Activated naive CD4-positive, alpha-beta T cell treated with anti-CD3 and anti-CD28 coated beads, Interleukin-2, amount 10 ng/mL, durations not matched to agents 7 days and 5 days (primary cell): Measurements from ENCODE around the gene ZNF783.

Source experiments
- CTCF ChIA-PET: fragments of 350-600 bp; sonication (Branson Sonifier 250); formaldehyde crosslinking; loops from one replicate; lab custom pipeline; 2021; ENCODE audit warnings: antibody characterized with exemption; lab: Charles Lee
- DNase-seq: peaks from one replicate; pipeline ENCODE4 v3.0.0-alpha.2; 2020
- H3K27ac Mint-ChIP-seq: one replicate; pipeline ENCODE4 v1.8.0; 2021; ENCODE audit warnings: mild to moderate bottlenecking, moderate library complexity, mixed read lengths
- H3K27me3 Mint-ChIP-seq: one replicate; pipeline ENCODE4 v1.8.0; 2021; ENCODE audit warnings: mild to moderate bottlenecking, mixed read lengths
- H3K36me3 Mint-ChIP-seq: one replicate; pipeline ENCODE4 v1.8.0; 2021; ENCODE audit warnings: mixed read lengths
- H3K4me1 Mint-ChIP-seq: one replicate; pipeline ENCODE4 v1.8.0; 2021; ENCODE audit warnings: mixed read lengths
- H3K4me3 Mint-ChIP-seq: one replicate; pipeline ENCODE4 v1.8.0; 2021; ENCODE audit warnings: mild to moderate bottlenecking, moderate library complexity, mixed read lengths
- H3K9me3 Mint-ChIP-seq: one replicate; pipeline ENCODE4 v1.8.0; 2021; ENCODE audit warnings: mixed read lengths

ZNF783 gene

DNA sequence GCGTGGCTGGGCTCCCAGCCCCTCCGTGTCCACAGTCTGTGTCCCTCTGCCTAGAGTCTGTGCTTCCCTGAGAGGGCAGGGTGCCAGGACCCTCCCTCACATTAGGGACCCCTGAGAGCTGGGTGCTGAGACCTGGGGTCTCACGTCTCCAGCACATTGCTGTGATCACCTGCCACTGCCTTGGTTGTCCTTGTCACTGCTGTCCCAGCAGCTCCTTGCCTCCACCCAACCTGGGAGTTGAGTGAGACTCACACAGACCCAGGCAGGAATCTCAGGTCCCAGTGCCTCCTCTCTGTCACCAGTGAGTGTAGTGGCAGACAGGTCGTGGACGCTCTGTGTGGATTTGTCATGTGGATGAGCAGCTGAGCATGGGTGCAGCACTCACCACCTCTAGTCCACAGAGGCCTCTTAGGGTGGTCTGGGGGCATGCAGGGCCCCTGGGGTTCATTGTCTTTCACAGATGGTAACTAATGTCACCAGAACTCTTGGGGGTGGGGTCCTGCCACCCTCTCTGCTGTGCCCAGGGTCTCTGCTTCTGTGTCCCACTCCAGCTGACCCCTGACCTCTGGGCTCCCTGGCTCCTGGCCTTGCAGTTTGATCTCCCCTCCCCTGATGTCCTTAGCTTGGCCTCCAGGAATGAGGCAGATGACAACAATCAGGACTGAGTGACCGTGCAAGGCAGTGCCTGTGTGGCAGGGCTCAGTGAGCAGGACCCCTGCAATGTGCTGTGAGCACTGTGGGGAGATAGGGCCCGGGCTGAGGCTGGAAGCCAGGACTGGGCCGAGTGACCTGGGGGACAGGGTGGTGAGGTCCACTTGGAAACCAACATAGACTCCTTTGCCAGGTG lies 18.9 kb downstream of the ZNF783 start:
- no peak for DNase-seq
- Mint-ChIP-seq H3K36me3 (peaks cover 33% of the 10 kb centered on the region), H3K27me3 (peaks cover 4% of the 10 kb centered on the region), H3K4me1 (peaks cover 27% of the 10 kb centered on the region), H3K9me3 (no peaks in the 10 kb centered on the region), H3K4me3 (no peak overlapping the region), H3K27ac (peak overlapping the region; percentile 14)
- CTCF ChIA-PET = no interaction called here

DNA sequence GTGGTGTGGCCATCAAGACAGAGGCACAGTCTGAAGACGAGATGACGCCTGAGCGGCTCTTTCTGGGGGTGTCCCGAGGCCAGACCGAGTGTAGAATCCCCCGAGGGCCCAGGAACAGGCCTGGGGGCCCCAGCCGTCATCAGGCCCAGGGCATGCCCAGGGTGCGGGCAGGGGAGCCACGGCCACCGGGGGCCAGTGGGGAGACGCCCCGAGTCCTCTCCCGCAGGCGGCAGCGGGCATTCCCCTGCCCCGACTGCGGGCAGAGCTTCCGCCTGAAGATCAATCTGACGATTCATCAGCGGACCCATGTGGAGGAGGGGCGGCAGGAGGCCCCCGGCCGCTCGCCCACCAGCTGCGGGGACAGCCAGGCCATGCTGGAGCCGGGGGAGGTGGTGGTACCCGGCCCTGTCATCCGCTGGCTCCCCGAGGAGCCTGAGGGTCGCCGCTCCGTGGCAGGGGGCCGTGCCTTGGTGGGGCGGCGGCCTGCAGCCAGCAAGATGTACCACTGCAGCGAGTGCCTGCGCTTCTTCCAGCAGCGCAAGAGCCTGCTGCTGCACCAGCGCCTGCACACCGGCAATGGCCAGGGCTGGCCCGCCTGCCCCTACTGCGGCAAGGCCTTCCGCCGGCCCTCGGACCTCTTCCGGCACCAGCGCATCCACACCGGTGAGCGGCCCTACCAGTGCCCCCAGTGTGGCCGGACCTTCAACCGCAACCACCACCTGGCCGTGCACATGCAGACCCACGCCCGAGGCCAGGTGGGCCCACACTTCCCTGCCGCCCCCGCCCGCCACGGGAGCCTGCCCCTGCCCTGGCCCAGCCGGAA lies 19.7 kb downstream of the ZNF783 start:
- Mint-ChIP-seq H3K9me3 (no peaks in the 10 kb centered on the region), H3K36me3 (peaks cover 28% of the 10 kb centered on the region), H3K27me3 (peaks cover 4% of the 10 kb centered on the region), H3K4me1 (peaks cover 35% of the 10 kb centered on the region), H3K4me3 (no peak overlapping the region), H3K27ac (no peak overlapping the region)
- CTCF ChIA-PET = no interaction called here
- no peak for DNase-seq

DNA sequence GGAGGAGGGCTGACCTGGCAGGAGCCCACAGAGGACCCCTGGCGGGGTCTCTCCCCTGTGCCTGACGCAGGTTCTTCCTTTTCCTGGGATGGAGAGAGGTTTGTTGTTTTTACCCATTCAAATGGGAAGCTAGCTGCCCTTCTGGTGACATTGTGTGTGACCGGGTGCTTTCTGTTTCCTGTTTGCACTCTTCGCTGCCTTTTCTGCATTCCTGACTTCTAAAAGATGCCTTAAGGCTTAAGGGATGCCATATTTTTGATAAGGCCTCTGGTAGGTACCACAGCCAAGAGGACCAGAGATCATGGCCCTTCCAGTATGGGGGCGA lies 20.3 kb downstream of the ZNF783 start:
- Mint-ChIP-seq H3K9me3 (no peaks in the 10 kb centered on the region), H3K4me1 (peaks cover 41% of the 10 kb centered on the region), H3K4me3 (no peak overlapping the region), H3K36me3 (peaks cover 27% of the 10 kb centered on the region), H3K27me3 (peaks cover 4% of the 10 kb centered on the region), H3K27ac (no peak overlapping the region)
- DNase-seq = no peak
- CTCF ChIA-PET = no interaction called here

DNA sequence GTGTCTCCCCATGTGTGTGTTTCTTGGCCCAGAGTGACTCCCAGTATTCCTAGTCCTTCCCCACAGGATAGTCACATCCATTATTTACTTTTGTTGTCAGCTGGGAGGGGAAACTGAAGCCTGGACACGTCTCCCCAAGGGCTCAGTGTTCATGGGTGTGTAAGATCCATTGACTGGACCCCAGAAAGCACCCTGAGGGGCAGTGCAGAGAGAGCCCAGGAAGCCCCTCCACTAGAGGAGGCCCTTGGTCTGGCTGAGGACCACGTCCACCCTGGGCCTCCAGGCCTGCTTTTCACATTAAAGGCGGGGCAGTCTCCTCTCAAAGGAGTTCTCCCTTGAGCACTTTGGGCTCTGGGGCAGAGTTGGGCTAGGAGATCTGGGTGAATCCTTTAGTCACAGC lies 21.3 kb downstream of the ZNF783 start:
- Mint-ChIP-seq H3K27ac (peak overlapping the region; percentile 1), H3K4me1 (peaks cover 51% of the 10 kb centered on the region), H3K27me3 (peaks cover 4% of the 10 kb centered on the region), H3K36me3 (peaks cover 19% of the 10 kb centered on the region), H3K4me3 (no peak overlapping the region), H3K9me3 (no peaks in the 10 kb centered on the region)
- CTCF ChIA-PET = interaction anchor here (2.1 kb wide), 1 partner anchor 88 kb away, joined by 5 read pairs; the partner anchor contains the start of gene ZNF282
- no peak for DNase-seq

DNA sequence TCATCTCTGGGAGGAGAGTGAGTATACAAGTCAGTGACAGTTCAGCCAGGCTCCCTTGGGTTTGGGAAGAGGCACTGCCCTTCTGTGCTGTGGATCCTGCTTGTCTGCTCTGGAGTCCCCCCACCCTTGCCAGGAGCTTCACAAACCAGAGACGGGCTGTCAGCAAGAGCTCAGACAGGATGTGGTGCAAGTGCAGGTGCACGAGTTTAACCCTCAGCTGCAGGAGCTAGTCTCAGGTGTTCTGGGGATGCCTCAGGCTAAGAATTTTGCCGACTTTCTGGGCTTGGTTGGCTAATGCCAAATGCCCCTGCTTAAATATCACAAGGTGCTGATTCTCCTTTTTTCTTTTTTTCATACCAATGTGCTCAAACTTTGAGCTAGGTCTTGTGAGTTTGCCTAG lies 22.3 kb downstream of the ZNF783 start:
- CTCF ChIA-PET = interaction anchor here (1.2 to 2.1 kb wide), 5 partner anchors 15 to 138 kb away, joined by 3 to 10 read pairs (median 5); partner anchors contain the start of genes ZNF282 and ZNF783
- DNase-seq = peak; percentile 77
- H3K27ac Mint-ChIP-seq = peak overlapping the region; percentile 90
- peaks cover 54% of the 10 kb centered on the region for H3K4me1 Mint-ChIP-seq
- H3K27me3 Mint-ChIP-seq = peaks cover 4% of the 10 kb centered on the region
- H3K4me3 Mint-ChIP-seq = peak overlapping the region; percentile 83
- H3K9me3 Mint-ChIP-seq = no peaks in the 10 kb centered on the region
- peaks cover 12% of the 10 kb centered on the region for H3K36me3 Mint-ChIP-seq

DNA sequence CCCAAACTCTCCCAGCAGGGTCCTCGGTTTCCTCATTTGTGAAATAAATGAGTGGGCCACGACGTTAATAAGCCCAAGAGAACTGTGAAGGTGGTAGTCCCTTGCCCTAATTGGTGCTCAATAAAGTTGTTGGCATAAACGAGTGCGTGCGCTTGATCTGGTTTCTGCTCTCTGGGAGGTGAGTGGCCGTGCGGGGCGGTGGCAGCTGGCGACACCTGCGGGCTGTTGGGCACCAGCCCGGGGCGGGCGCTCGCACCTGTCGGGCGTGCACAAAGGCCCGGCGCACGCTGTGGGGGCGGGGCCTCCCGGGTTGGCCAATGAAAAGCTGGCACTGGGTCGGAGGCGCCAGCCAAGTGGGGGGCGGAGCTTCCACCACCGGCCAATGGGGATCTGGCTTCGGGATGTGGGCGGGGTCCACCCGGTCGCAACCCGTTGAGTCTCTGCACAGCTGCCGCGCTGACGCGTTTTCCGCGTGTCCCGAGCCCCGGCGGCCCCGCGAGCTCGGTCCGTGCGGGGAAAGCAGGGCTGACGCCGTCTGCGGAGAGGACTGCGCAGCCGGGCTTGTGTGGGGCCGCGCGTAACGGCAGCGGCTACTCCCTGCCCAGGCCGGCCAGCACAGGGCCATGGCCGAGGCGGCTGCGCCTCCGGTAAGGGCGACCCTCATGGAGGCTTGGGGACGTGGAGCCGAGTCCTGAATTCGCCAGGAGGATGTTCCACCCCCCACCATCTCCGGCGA lies 23.0 kb downstream of the ZNF783 start:
- Mint-ChIP-seq H3K36me3 (peaks cover 11% of the 10 kb centered on the region), H3K4me3 (peak overlapping the region; percentile 83), H3K27ac (peak overlapping the region; percentile 90), H3K27me3 (peaks cover 4% of the 10 kb centered on the region), H3K9me3 (no peaks in the 10 kb centered on the region), H3K4me1 (peaks cover 54% of the 10 kb centered on the region)
- peak; percentile 99 for DNase-seq
- CTCF ChIA-PET = interaction anchor here (0.7 to 2.1 kb wide), 6 partner anchors 8 to 137 kb away, joined by 3 to 10 read pairs (median 4); partner anchors contain the start of genes ZNF282 and ZNF783

DNA sequence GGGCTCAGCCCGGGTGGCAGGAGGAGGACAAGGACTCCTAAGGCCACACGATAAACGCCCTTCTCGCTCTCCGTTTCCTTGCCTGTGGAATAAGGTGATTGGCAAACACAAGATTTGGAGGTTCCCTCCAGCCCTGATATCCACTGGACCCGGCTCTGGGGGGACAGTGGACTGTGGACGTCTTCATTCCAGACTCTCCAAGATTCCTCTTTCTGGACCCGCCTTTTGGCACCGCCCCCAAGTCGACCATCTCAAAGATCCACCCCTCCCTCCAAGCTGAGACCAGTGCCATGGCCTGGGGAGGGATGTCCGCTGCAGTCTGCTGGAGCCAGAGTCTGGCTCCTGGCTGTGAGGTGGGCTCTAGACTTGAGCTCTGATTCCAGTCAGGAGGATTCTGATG lies 23.6 kb downstream of the ZNF783 start:
- H3K27me3 Mint-ChIP-seq = peaks cover 4% of the 10 kb centered on the region
- H3K36me3 Mint-ChIP-seq = peaks cover 8% of the 10 kb centered on the region
- H3K9me3 Mint-ChIP-seq = no peaks in the 10 kb centered on the region
- CTCF ChIA-PET = interaction anchor here (0.7 to 2.1 kb wide), 4 partner anchors 7 to 91 kb away, joined by 3 to 10 read pairs (median 4); partner anchors contain the start of genes ZNF282 and ZNF783
- peaks cover 56% of the 10 kb centered on the region for H3K4me1 Mint-ChIP-seq
- peak overlapping the region; percentile 88 for H3K27ac Mint-ChIP-seq
- H3K4me3 Mint-ChIP-seq = peak overlapping the region; percentile 83
- peak; percentile 29 for DNase-seq

DNA sequence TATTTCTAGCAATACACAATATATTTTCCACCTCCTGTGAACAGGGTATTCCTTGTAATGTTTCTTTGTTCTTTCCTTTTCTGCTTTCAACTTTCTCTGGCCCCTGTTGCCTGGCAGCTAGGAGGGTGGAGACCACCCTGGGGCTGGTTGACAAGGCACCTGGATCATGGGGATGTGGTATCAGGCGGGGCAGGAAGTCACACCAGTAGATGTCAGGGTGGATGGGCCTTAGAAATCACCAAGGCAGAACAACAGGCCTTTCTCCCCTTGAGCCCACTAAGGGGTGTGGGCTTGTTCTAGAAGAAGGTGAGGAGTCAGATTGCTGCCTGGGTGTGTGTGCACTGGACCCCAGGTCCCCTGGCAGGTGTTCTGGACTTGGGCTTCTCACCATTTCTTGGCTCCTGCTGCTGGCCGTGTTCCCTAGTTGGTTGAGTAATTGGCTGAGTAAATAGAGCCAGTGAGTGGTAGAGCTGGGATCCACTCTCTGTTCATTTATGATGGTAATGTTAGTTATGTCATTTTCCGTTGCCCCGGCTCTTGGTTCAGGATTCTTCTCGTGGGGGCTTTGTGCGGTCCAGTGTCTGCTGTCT lies 24.9 kb downstream of the ZNF783 start:
- Mint-ChIP-seq H3K27ac (peak overlapping the region; percentile 88), H3K27me3 (peaks cover 4% of the 10 kb centered on the region), H3K4me3 (peak overlapping the region; percentile 62), H3K36me3 (peaks cover 8% of the 10 kb centered on the region), H3K9me3 (no peaks in the 10 kb centered on the region), H3K4me1 (peaks cover 68% of the 10 kb centered on the region)
- DNase-seq = peak; percentile 53
- CTCF ChIA-PET = no interaction called here

DNA sequence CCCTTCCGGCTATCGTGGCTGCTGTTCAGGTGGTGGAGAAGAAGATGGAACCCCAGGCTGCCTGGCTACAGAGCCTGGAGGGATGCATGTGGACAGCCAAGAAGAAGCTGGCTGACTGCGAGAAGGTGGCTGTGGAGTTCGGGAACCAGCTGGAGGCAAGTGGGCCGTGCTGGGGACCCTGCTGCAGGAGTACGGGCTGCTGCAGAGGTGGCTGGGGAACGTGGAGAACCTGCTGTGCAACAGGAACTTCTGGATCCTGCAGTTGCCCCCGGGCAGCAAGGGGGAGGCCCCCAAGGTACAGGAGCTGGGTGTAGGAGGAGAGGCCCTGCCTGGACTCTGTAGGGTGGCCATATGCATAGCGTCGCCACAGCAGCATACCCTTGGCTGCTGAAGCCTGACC lies 25.6 kb downstream of the ZNF783 start:
- no peak for DNase-seq
- Mint-ChIP-seq H3K4me1 (peaks cover 69% of the 10 kb centered on the region), H3K9me3 (no peaks in the 10 kb centered on the region), H3K4me3 (no peak overlapping the region), H3K36me3 (peaks cover 3% of the 10 kb centered on the region), H3K27ac (no peak overlapping the region), H3K27me3 (peaks cover 4% of the 10 kb centered on the region)
- CTCF ChIA-PET = no interaction called here

DNA sequence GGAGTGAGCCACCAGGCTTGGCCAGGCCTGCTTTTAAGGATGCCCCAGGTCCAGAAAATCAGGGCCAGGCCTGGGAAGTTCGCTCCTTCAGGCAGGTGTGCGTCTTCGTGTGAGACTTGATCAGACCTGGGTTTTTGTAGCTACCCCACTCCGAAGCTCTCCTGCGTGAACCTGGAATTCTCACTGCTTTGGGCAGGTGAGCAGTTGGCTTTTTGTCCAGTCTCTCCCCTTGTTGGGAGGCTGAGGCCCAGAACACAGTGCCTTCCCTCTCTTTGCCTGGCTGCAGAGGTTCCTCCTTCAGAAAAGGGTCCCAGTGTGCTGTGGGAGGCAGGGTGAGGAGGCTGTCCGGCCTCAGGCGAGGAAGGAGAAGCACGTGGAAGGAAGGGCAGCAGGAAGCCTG lies 27.3 kb downstream of the ZNF783 start:
- no peak overlapping the region for H3K27ac Mint-ChIP-seq
- H3K4me3 Mint-ChIP-seq = no peak overlapping the region
- H3K4me1 Mint-ChIP-seq = peaks cover 60% of the 10 kb centered on the region
- DNase-seq = no peak
- H3K36me3 Mint-ChIP-seq = peaks cover 7% of the 10 kb centered on the region
- no peaks in the 10 kb centered on the region for H3K9me3 Mint-ChIP-seq
- CTCF ChIA-PET = interaction anchor here (2.1 kb wide), 1 partner anchor 27 kb away, joined by 6 read pairs; the partner anchor contains the start of gene ZNF783
- H3K27me3 Mint-ChIP-seq = peaks cover 4% of the 10 kb centered on the region

DNA sequence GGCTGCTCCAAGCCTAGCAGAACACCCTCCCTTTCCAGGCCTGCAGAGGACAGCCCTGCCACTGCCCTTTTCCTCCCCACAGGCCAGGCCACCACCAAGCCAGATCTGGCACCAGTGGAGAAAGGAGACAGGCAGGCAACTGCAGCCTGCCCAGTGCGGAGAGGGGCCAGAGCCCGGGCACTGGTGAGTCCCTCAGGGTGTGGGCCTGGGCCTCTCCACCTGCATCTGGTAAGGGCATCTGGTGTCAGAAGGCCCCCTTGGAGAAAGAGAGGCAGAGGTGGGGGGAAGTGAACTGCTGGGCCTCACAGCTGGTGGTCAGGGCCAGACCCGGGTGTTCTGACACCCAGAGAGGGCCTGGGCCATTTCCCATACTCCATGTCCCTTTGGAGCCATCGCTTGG lies 27.9 kb downstream of the ZNF783 start:
- CTCF ChIA-PET = interaction anchor here (2.1 kb wide), 1 partner anchor 28 kb away, joined by 6 read pairs; the partner anchor contains the start of gene ZNF783
- H3K27ac Mint-ChIP-seq = no peak overlapping the region
- DNase-seq = no peak
- peaks cover 4% of the 10 kb centered on the region for H3K27me3 Mint-ChIP-seq
- H3K36me3 Mint-ChIP-seq = peaks cover 6% of the 10 kb centered on the region
- no peak overlapping the region for H3K4me3 Mint-ChIP-seq
- no peaks in the 10 kb centered on the region for H3K9me3 Mint-ChIP-seq
- peaks cover 54% of the 10 kb centered on the region for H3K4me1 Mint-ChIP-seq

DNA sequence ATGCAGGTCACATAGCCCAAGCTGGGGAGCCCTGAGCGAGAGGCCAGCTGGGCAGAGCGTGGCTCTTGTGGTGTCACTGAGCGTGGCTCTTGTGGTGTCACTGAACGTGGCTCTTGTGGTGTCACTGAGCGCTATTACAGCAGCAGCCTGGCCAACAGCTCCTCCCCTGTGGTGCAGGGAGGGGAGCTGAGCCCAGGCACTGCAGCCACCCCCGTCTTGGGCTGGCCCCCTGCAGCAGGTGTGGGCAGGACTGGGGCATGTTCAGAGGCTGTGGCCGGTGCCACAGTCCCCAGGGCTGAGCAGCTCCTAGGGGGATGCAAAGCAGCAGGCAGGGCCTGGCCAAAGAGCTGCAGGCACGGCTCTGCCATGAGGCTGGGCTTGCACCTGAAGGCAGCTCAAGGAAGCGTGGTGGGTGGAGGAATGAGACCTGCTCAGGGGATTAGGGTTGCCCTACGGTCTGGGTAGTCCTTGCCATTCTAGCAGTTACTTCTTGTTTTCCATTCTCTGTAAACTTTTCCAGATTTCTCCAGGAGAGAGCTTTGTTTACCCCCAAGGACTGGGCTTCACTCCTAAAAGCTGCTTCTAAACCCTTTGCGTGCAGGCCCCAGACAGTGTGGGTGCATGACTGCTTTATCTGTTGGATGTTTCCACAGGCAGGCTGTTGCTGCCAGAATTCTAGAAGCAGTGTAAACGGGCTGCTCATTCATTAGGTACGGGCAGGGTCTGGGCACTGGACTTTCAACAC lies 29.2 kb downstream of the ZNF783 start:
- H3K27ac Mint-ChIP-seq = no peak overlapping the region
- H3K27me3 Mint-ChIP-seq = no peaks in the 10 kb centered on the region
- no peaks in the 10 kb centered on the region for H3K9me3 Mint-ChIP-seq
- DNase-seq = peak; percentile 36
- peaks cover 6% of the 10 kb centered on the region for H3K36me3 Mint-ChIP-seq
- peaks cover 43% of the 10 kb centered on the region for H3K4me1 Mint-ChIP-seq
- H3K4me3 Mint-ChIP-seq = no peak overlapping the region
- CTCF ChIA-PET = interaction anchor here (0.7 to 2.1 kb wide), 3 partner anchors 29 to 131 kb away, joined by 3 to 6 read pairs (median 4); partner anchors contain the start of gene ZNF783
